Urinary bladder (tissue), 4 donors: Measurements from ENCODE around the gene MUC20. TPM values are rescaled to one million over a fixed set of nuclear protein-coding genes. Genes with fewer than 3 reads are reported as not detected.
"Not testable (repeated sequence)": the region's sequence is repeated elsewhere in the genome, so short reads cannot be mapped to it uniquely, and the experiment has no call there.

Experiments
- DNase-seq: peaks from one replicate; pipeline ENCODE4 v3.0.0-alpha.2; 2015; ENCODE audit errors: extremely low spot score
- H3K27ac ChIP-seq: one replicate; pipeline ENCODE4 v1.5.1; 2013; ENCODE audit warnings: low read depth, mild to moderate bottlenecking, moderate library complexity
- H3K36me3 ChIP-seq: one replicate; pipeline ENCODE4 v1.6.1; 2013; ENCODE audit warnings: mild to moderate bottlenecking, moderate library complexity; ENCODE audit not compliant: insufficient read depth
- H3K4me1 ChIP-seq: one replicate; pipeline ENCODE4 v1.6.1; 2013; ENCODE audit warnings: mild to moderate bottlenecking, moderate library complexity; ENCODE audit not compliant: insufficient read depth
- H3K4me3 ChIP-seq: one replicate; pipeline ENCODE4 v1.5.1; 2013; ENCODE audit warnings: low read depth, low read length
- WGBS: extraction: QIAGEN DNeasy Blood & Tissue Kit; methylation state at CpG from one replicate; pipeline ENCODE4 v1.1.7; 2013; 5-methylcytosine and 5-hydroxymethylcytosine counted together
- polyA plus RNA-seq: library from polyadenylated mRNA; stranded (reverse); fragments of 200-250 nt; gene quantifications from one replicate; pipeline ENCODE4 v1.2.3, GENCODE V29; 2013
- total RNA-seq: library from RNA; depleted of rRNA; stranded (reverse); fragments of >200 nt; gene quantifications from one replicate; pipeline ENCODE4 v1.2.3, GENCODE V29; 2014
- donor health status: healthy with polysubstance abuse.
- donor health status: healthy.

The MUC20 gene
- total and polyA plus RNA-seq, 2 donors: 6.2 to 12.7 TPM

- H3K36me3 ChIP-seq: no peaks in the 10 kb centered on the region
- no peak overlapping the region for H3K4me3 ChIP-seq
- WGBS: 65% methylated on average over 5 of the region's 5 CpGs
- H3K4me1 ChIP-seq: no peaks in the 10 kb centered on the region
- no peak for DNase-seq
- H3K27ac ChIP-seq: no peak overlapping the region
These were observed 22.0 kb upstream of the MUC20 start for GRCh38 chr3:195698647-195699387.

GRCh38 chr3:195699388-195699771 lies 21.4 kb upstream of the MUC20 start:
- Histone ChIP-seq H3K36me3 (no peaks in the 10 kb centered on the region), H3K4me1 (no peaks in the 10 kb centered on the region), H3K27ac (no peak overlapping the region), H3K4me3 (no peak overlapping the region)
- DNase-seq: no peak
- 87% methylated on average over 2 of the region's 2 CpGs for WGBS

- Histone ChIP-seq H3K27ac (no peak overlapping the region), H3K36me3 (no peaks in the 10 kb centered on the region), H3K4me3 (no peak overlapping the region), H3K4me1 (no peaks in the 10 kb centered on the region)
- WGBS: 65% methylated on average over 6 of the region's 6 CpGs
- no peak for DNase-seq
These were observed 20.9 kb upstream of the MUC20 start for GRCh38 chr3:195699860-195700259.

GRCh38 chr3:195700319-195700718 lies 20.5 kb upstream of the MUC20 start:
- Histone ChIP-seq H3K27ac (no peak overlapping the region), H3K36me3 (no peaks in the 10 kb centered on the region), H3K4me1 (no peaks in the 10 kb centered on the region), H3K4me3 (no peak overlapping the region)
- WGBS: 84% methylated on average over 5 of the region's 5 CpGs
- DNase-seq: no peak

- Histone ChIP-seq H3K4me1 (no peaks in the 10 kb centered on the region), H3K36me3 (no peaks in the 10 kb centered on the region), H3K27ac (no peak overlapping the region), H3K4me3 (no peak overlapping the region)
- no peak for DNase-seq
- 70% methylated on average over 9 of the region's 9 CpGs for WGBS
These were observed 19.5 kb upstream of the MUC20 start for GRCh38 chr3:195701042-195701915.

GRCh38 chr3:195703776-195704175 lies 17.0 kb upstream of the MUC20 start:
- H3K4me3 ChIP-seq: no peak overlapping the region
- no peak for DNase-seq
- H3K27ac ChIP-seq: no peak overlapping the region
- no peaks in the 10 kb centered on the region for H3K4me1 ChIP-seq
- no peaks in the 10 kb centered on the region for H3K36me3 ChIP-seq
- 80% methylated on average over 5 of the region's 5 CpGs for WGBS

GRCh38 chr3:195704433-195704999 lies 16.3 kb upstream of the MUC20 start:
- WGBS: 58% methylated on average over 9 of the region's 9 CpGs
- no peak overlapping the region for H3K4me3 ChIP-seq
- DNase-seq: no peak
- no peaks in the 10 kb centered on the region for H3K36me3 ChIP-seq
- H3K27ac ChIP-seq: no peak overlapping the region
- no peaks in the 10 kb centered on the region for H3K4me1 ChIP-seq

GRCh38 chr3:195705081-195705991 lies 15.4 kb upstream of the MUC20 start:
- no peak for DNase-seq

GRCh38 chr3:195708061-195708460 lies 12.7 kb upstream of the MUC20 start:
- no peak for DNase-seq
- 84% methylated on average over 6 of the region's 6 CpGs for whole genome bisulfite sequencing
- no peak overlapping the region for H3K27ac ChIP-seq
- H3K4me3 ChIP-seq: no peak overlapping the region
- no peaks in the 10 kb centered on the region for H3K36me3 ChIP-seq
- H3K4me1 ChIP-seq: no peaks in the 10 kb centered on the region

More at GRCh38 chr3:195705081-195705991, 15.4 kb upstream of the MUC20 start:
- WGBS: 73% methylated on average over 9 of the region's 9 CpGs
- H3K4me1 ChIP-seq: no peaks in the 10 kb centered on the region
- H3K36me3 ChIP-seq: no peaks in the 10 kb centered on the region
- no peak overlapping the region for H3K27ac ChIP-seq
- H3K4me3 ChIP-seq: no peak overlapping the region

GRCh38 chr3:195708626-195709481 lies 11.9 kb upstream of the MUC20 start:
- DNase-seq: no peak
- 88% methylated on average over 6 of the region's 6 CpGs for WGBS
- Histone ChIP-seq H3K4me3 (no peak overlapping the region), H3K36me3 (no peaks in the 10 kb centered on the region), H3K27ac (no peak overlapping the region), H3K4me1 (no peaks in the 10 kb centered on the region)

GRCh38 chr3:195709676-195710085 lies 11.1 kb upstream of the MUC20 start:
- no peak for DNase-seq
- WGBS: 92% methylated on average over 6 of the region's 6 CpGs
- Histone ChIP-seq H3K4me3 (no peak overlapping the region), H3K36me3 (no peaks in the 10 kb centered on the region), H3K27ac (no peak overlapping the region), H3K4me1 (no peaks in the 10 kb centered on the region)

- H3K4me3 ChIP-seq, DNase-seq, H3K4me1 ChIP-seq, H3K27ac ChIP-seq, H3K36me3 ChIP-seq: not testable (repeated sequence)
- WGBS: 65% methylated on average over 6 of the region's 6 CpGs
These were observed 10.5 kb upstream of the MUC20 start for GRCh38 chr3:195710126-195710905.
